HG03159 (cell line): ENCODE data around the gene VTCN1.
"Not testable (repeated sequence)": the region's sequence is repeated elsewhere in the genome, so short reads cannot be mapped to it uniquely, and the experiment has no call there.

Experiments used
- ATAC-seq: cut with Tn5 transposase; IDR thresholded peaks from one replicate; pipeline ENCODE4 v1.9.1; 2021; ENCODE audit warnings: mild to moderate bottlenecking, moderate library complexity; ENCODE audit not compliant: unreplicated experiment

VTCN1 gene, protein sequence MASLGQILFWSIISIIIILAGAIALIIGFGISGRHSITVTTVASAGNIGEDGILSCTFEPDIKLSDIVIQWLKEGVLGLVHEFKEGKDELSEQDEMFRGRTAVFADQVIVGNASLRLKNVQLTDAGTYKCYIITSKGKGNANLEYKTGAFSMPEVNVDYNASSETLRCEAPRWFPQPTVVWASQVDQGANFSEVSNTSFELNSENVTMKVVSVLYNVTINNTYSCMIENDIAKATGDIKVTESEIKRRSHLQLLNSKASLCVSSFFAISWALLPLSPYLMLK

GRCh38 chr1:117210831-117211261 is at the start of gene VTCN1:
Gene VTCN1 (minus strand): TSS chr1:117210927. CDS start chr1:117210855, 72 bp downstream.
- no peak for ATAC-seq

- ATAC-seq, result no peak
Observed at GRCh38 chr1:117258791-117259190, 48.1 kb upstream of the VTCN1 start.

- ATAC-seq, result not testable (repeated sequence)
Observed at GRCh38 chr1:117258075-117258474, 47.3 kb upstream of the VTCN1 start.

DNA sequence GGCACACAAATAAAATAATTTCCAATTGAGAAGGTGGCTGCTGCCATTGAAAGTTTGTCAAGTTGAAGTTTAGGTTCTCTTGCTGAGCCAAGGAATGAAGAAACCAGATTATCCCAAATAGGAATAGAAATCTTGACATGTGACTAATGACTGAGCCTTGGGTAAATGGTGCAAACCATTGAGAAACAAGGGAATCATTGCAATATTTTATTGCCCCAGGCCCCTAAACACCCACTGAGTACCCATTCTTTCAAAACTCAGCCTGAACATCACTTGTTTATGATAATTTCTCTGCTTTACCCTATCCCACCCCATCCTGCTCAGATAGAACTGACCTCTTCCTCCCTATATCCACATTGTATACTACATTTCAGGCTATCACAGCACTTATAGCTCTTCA is 46.6 kb upstream of the VTCN1 start:
- no peak for ATAC-seq

GRCh38 chr1:117250061-117250606 is 39.4 kb upstream of the VTCN1 start:
- ATAC-seq, result no peak

DNA sequence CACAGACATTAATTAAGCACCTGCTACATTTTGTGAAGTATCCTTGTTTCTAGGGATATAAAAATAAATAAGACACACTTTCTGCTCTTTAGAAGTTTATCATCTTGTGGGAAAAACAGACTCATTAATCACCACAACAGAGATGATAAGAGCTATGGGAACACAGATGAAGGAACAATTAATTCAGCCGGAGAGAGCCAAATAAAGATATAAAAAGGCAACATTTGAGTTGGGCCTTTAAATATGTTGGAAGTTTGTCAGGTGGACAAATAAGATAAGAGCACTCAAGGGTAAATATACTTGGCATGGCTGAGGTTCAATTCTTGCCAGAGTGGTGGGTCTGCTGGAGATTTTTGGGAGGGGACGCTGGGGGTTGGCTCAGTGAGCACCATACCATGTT is 34.2 kb upstream of the VTCN1 start:
- no peak for ATAC-seq

DNA sequence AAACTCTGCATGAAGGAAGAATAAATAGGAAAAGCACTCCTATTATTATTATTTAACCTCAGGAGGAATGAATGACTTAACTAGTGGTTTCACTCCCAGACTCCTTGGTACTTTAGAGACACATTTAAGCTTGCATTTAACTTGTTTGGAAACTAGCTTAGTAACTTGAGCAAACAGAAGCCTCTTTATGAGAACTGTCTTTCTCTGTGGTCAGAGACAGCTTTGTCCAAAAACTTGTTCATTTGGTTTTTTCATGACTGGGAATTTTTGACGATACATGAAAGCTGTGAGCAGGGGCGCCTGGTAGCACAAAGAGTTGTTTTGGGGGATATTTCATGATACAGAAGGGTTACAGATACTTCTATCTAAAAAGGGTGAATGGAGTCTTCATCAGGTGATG is 33.6 kb upstream of the VTCN1 start:
- no peak for ATAC-seq

DNA sequence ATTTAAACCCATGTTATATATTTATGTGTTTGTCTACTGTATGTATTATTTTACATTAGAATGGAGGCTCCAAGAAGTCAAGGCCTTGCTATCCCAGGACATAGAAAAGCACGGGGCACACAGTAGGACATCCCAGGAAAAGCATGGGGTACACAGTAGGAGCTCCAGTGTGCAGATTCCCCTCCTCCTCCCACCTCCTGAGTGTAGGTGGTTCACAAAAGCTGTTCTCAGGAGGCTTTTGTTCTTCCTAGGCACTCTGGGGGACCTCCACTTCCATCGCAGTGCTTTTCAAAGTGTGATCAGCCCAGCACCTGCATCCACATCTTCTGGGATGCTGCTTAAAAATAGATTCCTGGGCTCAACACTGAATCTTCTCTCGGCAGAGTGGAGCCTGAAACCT is 30.8 kb upstream of the VTCN1 start:
- ATAC-seq, result no peak

DNA sequence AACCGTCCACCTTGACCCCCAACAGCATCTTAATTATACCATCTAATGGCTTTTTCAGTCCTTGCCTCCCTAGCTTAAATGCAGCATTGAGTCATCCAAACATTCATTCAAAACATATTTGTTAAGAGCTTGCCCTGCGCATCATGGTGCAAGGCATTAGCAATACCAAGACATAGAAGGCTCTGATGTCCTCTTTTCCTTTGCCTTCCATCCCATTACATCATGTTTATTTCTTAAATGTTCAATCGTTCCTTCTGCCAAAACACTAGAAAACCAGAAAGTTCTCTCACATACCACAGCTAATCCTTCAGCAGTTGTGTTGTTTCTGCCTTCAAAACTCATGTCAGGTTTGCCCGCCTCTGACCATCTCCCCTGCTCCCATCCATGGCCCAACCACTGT is 29.8 kb upstream of the VTCN1 start:
- ATAC-seq, result no peak

DNA sequence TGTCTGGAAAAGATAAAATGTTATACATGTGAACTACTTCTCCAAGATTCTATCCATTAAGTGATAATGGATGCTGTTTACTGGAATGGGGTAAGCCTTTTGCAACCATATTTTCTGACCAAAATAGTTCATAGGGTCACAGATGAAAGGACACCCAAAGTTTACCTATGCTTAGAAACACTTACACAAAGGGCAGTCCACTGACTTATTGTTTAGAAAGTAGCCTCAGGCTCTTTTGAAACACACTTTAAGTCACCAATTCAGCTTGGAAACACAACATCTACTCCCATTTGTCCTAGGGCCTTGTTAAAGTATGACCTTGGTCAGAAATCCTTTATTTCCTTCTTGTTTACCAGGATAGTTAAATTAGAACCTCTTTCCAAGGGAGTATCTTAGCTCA is 28.7 kb upstream of the VTCN1 start:
- no peak for ATAC-seq

DNA sequence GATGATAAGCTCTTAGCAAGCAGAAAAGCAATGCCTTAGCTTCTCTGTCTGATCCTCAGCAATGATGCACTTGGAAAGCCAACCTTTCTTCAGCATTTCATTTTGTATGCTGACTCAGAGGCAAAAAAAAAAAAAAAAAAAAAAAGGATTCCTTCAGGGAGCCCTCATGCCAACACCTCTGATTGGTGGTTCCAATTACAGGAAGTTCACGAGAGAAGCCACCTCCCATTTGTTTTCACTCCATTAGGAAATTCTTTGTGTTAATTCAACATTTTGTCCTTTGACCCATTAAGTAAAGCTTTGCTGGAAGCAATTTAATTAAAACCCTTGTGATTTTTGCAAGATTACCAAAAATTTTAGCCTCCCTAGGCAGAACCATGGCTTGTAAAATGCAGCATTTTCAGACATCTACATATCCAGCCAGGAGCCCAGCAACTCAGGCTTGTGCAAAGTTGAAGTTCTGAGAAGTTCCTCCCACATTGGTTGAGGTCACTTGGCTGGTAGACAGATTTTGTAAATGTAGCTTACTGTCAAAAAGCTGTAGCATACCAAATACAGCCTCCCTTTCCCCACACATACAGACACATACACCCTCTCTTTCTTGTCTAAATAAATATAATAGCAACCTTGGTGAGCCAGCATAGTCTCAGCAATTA is 27.1 kb upstream of the VTCN1 start:
- ATAC-seq, result no peak

DNA sequence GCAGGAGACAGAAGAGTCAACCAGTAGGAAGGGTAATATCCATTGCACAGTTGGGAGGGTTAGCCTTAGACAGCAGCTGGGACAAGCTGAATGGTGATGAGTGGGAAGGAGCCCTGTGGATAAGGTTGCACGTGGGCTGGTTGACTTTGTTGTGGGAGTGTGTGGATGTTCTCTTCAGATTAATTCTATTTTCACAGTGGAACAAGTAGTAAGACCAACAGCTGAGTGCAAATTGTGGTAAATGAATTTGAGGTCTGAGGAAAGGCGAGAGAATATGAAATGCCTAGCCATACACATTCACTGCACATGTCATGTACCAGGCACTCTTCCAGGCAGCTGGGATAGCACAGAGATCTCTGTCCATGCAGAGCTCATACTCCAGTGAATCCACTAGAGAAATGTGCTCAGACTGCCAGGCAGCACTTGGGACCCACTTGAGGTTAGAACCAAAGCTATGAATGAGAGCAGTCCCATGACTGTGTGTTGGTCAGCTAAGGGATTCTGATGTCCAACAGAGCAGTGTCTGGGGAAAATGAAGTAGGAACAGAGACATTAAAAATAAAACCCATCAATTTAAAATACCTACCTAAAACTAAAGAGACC is 25.2 kb upstream of the VTCN1 start:
- no peak for ATAC-seq

DNA sequence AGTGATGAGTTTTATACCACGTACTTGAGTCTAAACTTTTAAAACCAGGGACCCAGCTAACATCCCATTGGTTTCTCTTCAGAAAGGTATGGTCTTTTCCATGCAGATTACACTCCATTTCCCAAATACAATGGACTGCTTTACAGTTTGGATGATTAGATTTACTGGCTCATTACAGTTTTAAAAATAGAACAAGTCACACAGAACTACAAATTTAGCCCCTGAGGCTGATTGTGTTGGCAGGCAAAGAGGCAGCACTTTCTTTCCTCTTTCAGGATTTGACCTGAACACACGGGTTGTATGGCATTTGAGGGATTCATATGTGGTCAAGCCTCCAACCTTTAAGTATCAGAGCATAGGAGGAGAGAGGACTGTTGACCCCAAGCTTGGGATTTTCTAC is 21.8 kb upstream of the VTCN1 start:
- no peak for ATAC-seq

GRCh38 chr1:117231748-117232373 is 21.1 kb upstream of the VTCN1 start:
- ATAC-seq, result no peak

GRCh38 chr1:117231312-117231711 is 20.6 kb upstream of the VTCN1 start:
- ATAC-seq, result no peak

DNA sequence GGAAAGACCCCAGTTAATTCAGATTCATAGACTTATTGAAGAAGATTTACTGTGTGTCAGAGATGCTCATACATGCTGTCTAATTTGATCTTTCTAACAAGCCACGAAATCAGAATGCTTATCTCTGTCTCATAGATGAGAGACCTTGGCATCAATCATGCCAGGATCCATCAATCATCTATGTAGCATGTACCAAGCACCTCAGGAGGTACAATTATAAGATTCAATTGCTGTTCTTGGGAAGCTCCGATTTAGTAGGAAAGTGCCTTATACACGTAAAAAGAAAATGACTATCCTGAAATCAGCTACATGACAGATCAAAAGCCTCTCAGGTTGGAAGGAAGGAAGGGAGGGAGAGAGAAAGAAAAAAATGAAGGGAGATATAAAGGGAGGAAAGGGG is 18.5 kb upstream of the VTCN1 start:
- ATAC-seq, result no peak

DNA sequence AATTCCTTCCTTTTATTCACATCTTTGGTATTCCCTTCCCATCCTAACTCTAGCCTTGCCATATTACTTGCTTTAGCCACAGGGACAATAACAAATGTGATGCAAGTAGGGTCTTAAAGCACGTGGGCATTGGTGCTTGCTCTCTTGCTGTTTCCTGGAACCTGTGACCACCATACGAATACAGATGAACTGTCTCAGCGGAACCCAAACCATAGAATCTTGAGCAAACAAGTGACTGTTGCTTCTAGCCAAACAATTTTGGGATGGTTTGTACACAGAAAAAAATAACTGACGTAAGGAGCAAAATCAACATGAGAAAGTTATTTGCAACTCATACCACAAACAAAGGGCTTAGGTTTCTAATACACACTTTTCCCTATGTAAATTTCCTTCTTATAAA is 15.2 kb upstream of the VTCN1 start:
- ATAC-seq, result no peak

DNA sequence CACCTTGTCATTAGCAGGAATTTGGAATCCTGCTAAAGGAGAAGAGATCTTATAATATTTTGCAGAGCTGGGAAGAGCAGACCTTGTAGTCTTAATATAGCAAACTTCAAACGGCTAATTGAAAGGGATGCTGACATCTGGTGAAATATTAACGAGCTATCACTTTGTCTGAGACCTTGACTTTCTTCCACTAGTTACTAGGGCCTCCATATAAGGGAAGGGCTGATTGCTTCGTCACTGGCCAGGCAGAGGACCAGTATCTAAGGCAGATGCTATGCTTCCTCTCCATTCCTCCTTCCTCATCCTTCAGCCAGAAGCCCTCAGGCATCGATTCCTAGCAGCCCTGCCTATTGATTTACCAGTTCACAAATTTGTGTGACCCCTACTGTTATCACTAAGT is 6.0 kb upstream of the VTCN1 start:
- ATAC-seq, result no peak

- ATAC-seq, result no peak
Observed at GRCh38 chr1:117215733-117216462, 5.2 kb upstream of the VTCN1 start.

GRCh38 chr1:117215019-117215418 is 4.3 kb upstream of the VTCN1 start:
- ATAC-seq, result no peak

DNA sequence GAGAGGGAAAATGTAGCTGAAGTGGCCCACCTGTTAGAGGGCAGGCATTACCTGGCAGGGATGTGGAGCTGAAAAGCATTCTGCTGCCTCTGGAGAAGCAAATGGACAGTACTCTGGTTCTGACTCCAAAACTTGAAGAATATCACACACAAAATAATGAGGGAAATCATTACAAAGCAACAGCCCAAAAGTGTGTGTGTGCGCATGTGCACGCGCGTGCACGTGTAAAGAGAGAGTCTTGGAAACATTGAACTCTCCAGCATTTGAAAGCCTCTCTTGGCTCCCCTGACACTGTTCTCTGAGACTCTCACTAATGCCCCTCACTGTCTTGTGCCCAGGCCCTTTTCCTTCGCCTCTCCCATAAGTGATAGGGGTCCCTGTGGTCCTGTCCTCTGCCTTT is 2.3 kb upstream of the VTCN1 start:
- ATAC-seq, result no peak
